ENCODE results near the gene GVQW3. TPM values are rescaled to one million over a fixed set of nuclear protein-coding genes. Genes with fewer than 3 reads are reported as not detected.
A peak's percentile ranks its signal among the peaks of the same experiment; 100 is the strongest.

GVQW3 gene
- total and polyA plus RNA-seq, 2 of the 13 experiments (the other 11 are each of a cell fraction or from before 2014, with no cell fraction given) = 5.0 to 5.6 TPM

DNA sequence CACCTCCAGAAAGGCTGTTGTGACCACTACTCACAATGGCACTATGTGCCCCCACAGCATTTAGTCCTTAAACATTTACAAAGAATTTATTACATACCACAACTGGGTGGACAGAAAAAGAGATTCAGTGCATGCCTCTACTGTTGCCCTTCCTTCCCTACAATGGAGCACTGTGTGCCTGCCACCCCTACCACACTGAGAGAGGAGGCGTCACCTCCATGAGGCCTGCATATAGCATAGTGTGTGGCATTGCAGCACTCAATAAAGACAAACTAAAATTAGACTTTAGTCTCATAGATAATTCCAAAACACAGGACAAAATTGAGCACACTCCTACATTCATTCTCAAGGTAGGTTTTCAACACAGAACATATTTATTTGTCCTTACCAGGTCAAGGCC, 26.0 kb upstream of the GVQW3 start:
- H3K79me2 ChIP-seq (ENCODE audit: insufficient read depth, low read length) = no peaks in the 10 kb centered on the region
- no peak overlapping the region for H3K4me3 ChIP-seq (replicated peaks in 1 of 3; ENCODE audit: insufficient read depth in 1 of 3, low read depth in 2 of 3, low read length in 3 of 3)
- TF ChIP-seq, protein P1, sequence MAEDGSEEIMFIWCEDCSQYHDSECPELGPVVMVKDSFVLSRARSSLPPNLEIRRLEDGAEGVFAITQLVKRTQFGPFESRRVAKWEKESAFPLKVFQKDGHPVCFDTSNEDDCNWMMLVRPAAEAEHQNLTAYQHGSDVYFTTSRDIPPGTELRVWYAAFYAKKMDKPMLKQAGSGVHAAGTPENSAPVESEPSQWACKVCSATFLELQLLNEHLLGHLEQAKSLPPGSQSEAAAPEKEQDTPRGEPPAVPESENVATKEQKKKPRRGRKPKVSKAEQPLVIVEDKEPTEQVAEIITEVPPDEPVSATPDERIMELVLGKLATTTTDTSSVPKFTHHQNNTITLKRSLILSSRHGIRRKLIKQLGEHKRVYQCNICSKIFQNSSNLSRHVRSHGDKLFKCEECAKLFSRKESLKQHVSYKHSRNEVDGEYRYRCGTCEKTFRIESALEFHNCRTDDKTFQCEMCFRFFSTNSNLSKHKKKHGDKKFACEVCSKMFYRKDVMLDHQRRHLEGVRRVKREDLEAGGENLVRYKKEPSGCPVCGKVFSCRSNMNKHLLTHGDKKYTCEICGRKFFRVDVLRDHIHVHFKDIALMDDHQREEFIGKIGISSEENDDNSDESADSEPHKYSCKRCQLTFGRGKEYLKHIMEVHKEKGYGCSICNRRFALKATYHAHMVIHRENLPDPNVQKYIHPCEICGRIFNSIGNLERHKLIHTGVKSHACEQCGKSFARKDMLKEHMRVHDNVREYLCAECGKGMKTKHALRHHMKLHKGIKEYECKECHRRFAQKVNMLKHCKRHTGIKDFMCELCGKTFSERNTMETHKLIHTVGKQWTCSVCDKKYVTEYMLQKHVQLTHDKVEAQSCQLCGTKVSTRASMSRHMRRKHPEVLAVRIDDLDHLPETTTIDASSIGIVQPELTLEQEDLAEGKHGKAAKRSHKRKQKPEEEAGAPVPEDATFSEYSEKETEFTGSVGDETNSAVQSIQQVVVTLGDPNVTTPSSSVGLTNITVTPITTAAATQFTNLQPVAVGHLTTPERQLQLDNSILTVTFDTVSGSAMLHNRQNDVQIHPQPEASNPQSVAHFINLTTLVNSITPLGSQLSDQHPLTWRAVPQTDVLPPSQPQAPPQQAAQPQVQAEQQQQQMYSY (CRISPR knock-in tag; IDR thresholded peaks at IDR 0.05) = no peak
- TF ChIP-seq EP300 (IDR thresholded peaks at IDR 0.05; ENCODE audit: low read depth in 2 of 2, low read length in 2 of 2) = peak in 1 of 2 experiments; percentile 22; a peak in 1 of 4 replicates
- no peak for TF ChIP-seq EP300 (CRISPR knock-in tag; IDR thresholded peaks at IDR 0.05; ENCODE audit: borderline replicate concordance)
- FAIRE-seq = no peak
- no peak overlapping the region for H3K9ac ChIP-seq (ENCODE audit: insufficient read depth, low read depth, low read length)
- no peaks in the 10 kb centered on the region for H3K27me3 ChIP-seq (ENCODE audit: control insufficient read depth in 1 of 2, insufficient read depth in 2 of 2, low read length in 2 of 2)
- H3K4me2 ChIP-seq (ENCODE audit: low read depth, low read length) = no peak overlapping the region
- BruUV-seq (replicated peaks) = no TSS peak
- H3K27ac ChIP-seq (ENCODE audit: extremely low read length, insufficient read depth, low read length) = no peak overlapping the region
- peaks cover 10 to 37% of the 10 kb centered on the region in 2 experiments; a peak in 4 of 5 replicates for H3K36me3 ChIP-seq (replicated peaks in 1 of 2; ENCODE audit: control insufficient read depth in 1 of 2, insufficient read depth in 2 of 2, low read length in 2 of 2)
- H3K9me3 ChIP-seq (ENCODE audit: low read length) = peaks cover 8% of the 10 kb centered on the region; the same call in 1 of the 2 replicates
- in situ Hi-C loops (cut with HindIII; ENCODE audit: extremely low pct_ligation_motif_present, low pct_unique_long_range_greater_than_20kb) (no loop called here), intact Hi-C loops (cut with micrococcal nuclease; ENCODE audit: unreplicated experiment) (no loop called here)
- ChIA-PET CTCF (ENCODE audit: low intra/inter-chr PET ratio, low total read pairs) (no interaction called here), POLR2A (no interaction called here)
- WGBS (ENCODE audit: low lambda C conversion rate) = 100% methylated on average over 1 of the region's 1 CpG
- H2AFZ ChIP-seq (ENCODE audit: low read length) = no peak overlapping the region
- ATAC-seq = peak; percentile 83
- H4K20me1 ChIP-seq (ENCODE audit: insufficient read depth, low read length) = no peaks in the 10 kb centered on the region
- H3K4me1 ChIP-seq (ENCODE audit: insufficient read depth, low read length) = peaks cover 15% of the 10 kb centered on the region; the same call in 1 of the 2 replicates
- DNase-seq (ENCODE audit: low spot score) = peak; percentile 11

DNA sequence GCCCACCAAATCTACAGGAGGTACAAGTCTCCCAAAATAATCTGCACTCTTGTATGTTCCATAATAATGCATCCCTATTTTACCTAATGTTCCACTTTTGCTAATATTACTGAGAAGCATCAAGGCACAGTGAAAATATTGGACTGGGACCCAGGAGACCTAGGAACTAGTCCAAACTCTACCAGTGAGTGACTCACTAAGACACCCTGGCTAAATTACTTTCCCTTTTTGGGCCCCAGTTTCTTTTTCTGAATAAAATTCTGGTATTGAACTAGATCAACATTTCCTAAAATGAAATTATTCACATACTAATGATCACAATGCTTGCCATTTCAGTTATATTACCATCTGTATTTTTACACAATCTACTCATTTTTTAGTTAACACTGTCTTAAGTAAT, 19.7 kb upstream of the GVQW3 start:
- DNase-seq (ENCODE audit: low spot score) (no peak), FAIRE-seq (no peak), ATAC-seq (no peak)
- H3K79me2 ChIP-seq (ENCODE audit: insufficient read depth, low read length) = peaks cover 8% of the 10 kb centered on the region
- no peak overlapping the region for H3K27ac ChIP-seq (ENCODE audit: extremely low read length, insufficient read depth, low read length)
- H3K9ac ChIP-seq (ENCODE audit: insufficient read depth, low read depth, low read length) = no peak overlapping the region
- no peak overlapping the region for H3K4me2 ChIP-seq (ENCODE audit: low read depth, low read length)
- H3K9me3 ChIP-seq (ENCODE audit: low read length) = no peaks in the 10 kb centered on the region
- no TSS peak for BruUV-seq (replicated peaks)
- in situ Hi-C loops (cut with HindIII; ENCODE audit: extremely low pct_ligation_motif_present, low pct_unique_long_range_greater_than_20kb) = no loop called here
- H4K20me1 ChIP-seq (ENCODE audit: insufficient read depth, low read length) = no peaks in the 10 kb centered on the region
- H2AFZ ChIP-seq (ENCODE audit: low read length) = no peak overlapping the region
- ChIA-PET CTCF (ENCODE audit: low intra/inter-chr PET ratio, low total read pairs) (no interaction called here), POLR2A (no interaction called here)
- H3K4me3 ChIP-seq (replicated peaks in 1 of 3; ENCODE audit: insufficient read depth in 1 of 3, low read depth in 2 of 3, low read length in 3 of 3) = no peak overlapping the region
- H3K27me3 ChIP-seq (ENCODE audit: control insufficient read depth in 1 of 2, insufficient read depth in 2 of 2, low read length in 2 of 2) = no peaks in the 10 kb centered on the region
- peaks cover 8% of the 10 kb centered on the region for H3K4me1 ChIP-seq (ENCODE audit: insufficient read depth, low read length)
- intact Hi-C loops (cut with micrococcal nuclease; ENCODE audit: unreplicated experiment) = no loop called here
- H3K36me3 ChIP-seq (replicated peaks in 1 of 2; ENCODE audit: control insufficient read depth in 1 of 2, insufficient read depth in 2 of 2, low read length in 2 of 2) = peaks cover 2 to 24% of the 10 kb centered on the region in 2 experiments; a peak in 3 of 5 replicates
- TF ChIP-seq CENPX (CRISPR knock-in tag; IDR thresholded peaks at IDR 0.05) (no peak), HNF4G (IDR thresholded peaks at IDR 0.05; ENCODE audit: borderline replicate concordance, low read depth, low read length) (no peak), HNF4G (CRISPR knock-in tag; IDR thresholded peaks at IDR 0.05; ENCODE audit: borderline replicate concordance, low read depth) (no peak), SIX1 (CRISPR knock-in tag; IDR thresholded peaks at IDR 0.05; ENCODE audit: borderline replicate concordance) (no peak), ZNF383 (CRISPR knock-in tag; IDR thresholded peaks at IDR 0.05; ENCODE audit: borderline replicate concordance) (no peak), ZNF652 (CRISPR knock-in tag; IDR thresholded peaks at IDR 0.05; ENCODE audit: borderline replicate concordance, low read depth) (no peak), ONECUT2 (CRISPR knock-in tag; IDR thresholded peaks at IDR 0.05) (no peak), ZNF44 (CRISPR knock-in tag; IDR thresholded peaks at IDR 0.05) (no peak), SALL1 (CRISPR knock-in tag; IDR thresholded peaks at IDR 0.05) (no peak), MTF1 (CRISPR knock-in tag; IDR thresholded peaks at IDR 0.05) (no peak), MYC (CRISPR knock-in tag; IDR thresholded peaks at IDR 0.05; ENCODE audit: borderline replicate concordance) (no peak), ZMYM4 (CRISPR knock-in tag; IDR thresholded peaks at IDR 0.05) (no peak)
- TF ChIP-seq, protein P2, sequence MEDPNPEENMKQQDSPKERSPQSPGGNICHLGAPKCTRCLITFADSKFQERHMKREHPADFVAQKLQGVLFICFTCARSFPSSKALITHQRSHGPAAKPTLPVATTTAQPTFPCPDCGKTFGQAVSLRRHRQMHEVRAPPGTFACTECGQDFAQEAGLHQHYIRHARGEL (CRISPR knock-in tag; IDR thresholded peaks at IDR 0.05) = no peak
